Adrenal gland (tissue), 5 donors: Measurements from ENCODE around the gene RNU6-8.
A peak's percentile ranks its signal among the peaks of the same experiment; 100 is the strongest.

Experiments used
- CTCF ChIP-seq, 6 experiments: fragments of 450-650 bp in 4 of 6; fragments of 200-600 bp in 2 of 6; sonication (generic) in 1 of 6; IDR thresholded peaks; 1 replicate in 5 of 6; 2 replicates in 1 of 6; pipeline versions ENCODE4 v1.5.1 to v1.8.0; 2016 to 2021; ENCODE audit warnings: antibody characterized with exemption in 6 of 6, mild to moderate bottlenecking in 2 of 6, moderate library complexity in 1 of 6
- POLR2A ChIP-seq, 2 donors: fragments of 450-650 bp; IDR thresholded peaks; one replicate each; pipeline ENCODE4 v1.6.1; 2017; ENCODE audit warnings: antibody characterized with exemption in 2 of 2, mild to moderate bottlenecking in 2 of 2, moderate library complexity in 1 of 2
- donor health status: DM: no; HTN: no; CAD: no.

DNA sequence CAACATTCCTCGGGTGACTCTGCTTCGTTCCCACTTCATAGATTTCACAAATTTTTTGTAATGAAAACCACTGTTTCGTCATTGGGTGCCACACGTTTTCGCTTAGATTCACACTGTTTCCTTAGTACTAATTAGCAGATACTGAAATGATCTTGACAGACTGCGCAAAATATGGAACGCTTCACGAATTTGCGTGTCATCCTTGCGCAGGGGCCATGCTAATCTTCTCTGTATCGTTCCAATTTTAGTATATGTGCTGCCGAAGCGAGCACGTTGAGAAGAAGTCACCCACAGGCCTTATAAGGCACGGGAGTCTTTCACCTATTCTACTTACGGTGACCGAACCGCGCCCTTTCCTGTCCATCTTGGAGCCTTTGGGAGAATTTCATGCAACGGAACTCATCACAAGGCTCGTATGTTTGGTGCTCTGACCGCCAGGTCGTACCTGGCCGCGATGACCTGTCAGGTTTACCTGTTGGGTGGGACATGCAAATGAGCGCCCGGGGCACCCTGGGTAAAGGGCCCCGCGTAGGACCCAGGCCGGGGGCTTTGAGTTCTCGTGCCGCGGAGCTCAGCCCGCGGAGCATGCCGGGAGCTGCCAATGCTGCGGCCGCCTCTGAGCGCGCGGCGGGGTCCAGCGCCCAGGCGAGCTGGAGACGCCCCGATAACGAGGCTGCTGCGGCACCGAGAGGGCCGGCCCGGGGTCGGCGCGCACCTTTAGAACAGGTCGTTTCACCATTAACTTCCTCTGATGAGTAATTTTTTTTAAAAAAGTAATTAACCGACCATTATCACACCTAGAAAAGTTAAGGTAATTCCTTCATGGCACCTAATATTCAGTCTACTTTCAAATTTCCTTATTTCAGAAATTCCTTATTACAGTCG is at the start of gene RNU6-8:
- TF ChIP-seq CTCF (IDR thresholded peaks at IDR 0.05), result no peak
- TF ChIP-seq POLR2A (IDR thresholded peaks at IDR 0.05), result peak; percentile 75 to 78
